WTC11 (cell line): Measurements from ENCODE around the gene PLA2G4A.

Source experiments
- ATF2 ChIP-seq: sonication (generic); formaldehyde crosslinking; IDR thresholded peaks from 2 replicates; pipeline ENCODE4 v1.8.1; 2022; ENCODE audit warnings: low read depth, missing genetic modification reagents, borderline replicate concordance
- CREM ChIP-seq: sonication (generic); formaldehyde crosslinking; IDR thresholded peaks from 2 replicates; pipeline ENCODE4 v1.8.1; 2022; ENCODE audit warnings: mild to moderate bottlenecking, missing genetic modification reagents, moderate library complexity
- TEAD1 ChIP-seq: sonication (generic); formaldehyde crosslinking; IDR thresholded peaks from 2 replicates; pipeline ENCODE4 v1.8.0; 2022; ENCODE audit warnings: mild to moderate bottlenecking, missing genetic modification reagents
- USF2 ChIP-seq: sonication (generic); formaldehyde crosslinking; IDR thresholded peaks from 2 replicates; pipeline ENCODE4 v1.8.1; 2023; ENCODE audit warnings: mild to moderate bottlenecking, missing genetic modification reagents, moderate library complexity
- TF ChIP-seq, protein P1 (sequence below): fragments of 200-600 bp; IDR thresholded peaks from 2 replicates; pipeline ENCODE4 v1.8.0; 2022; ENCODE audit warnings: antibody characterized with exemption

DNA sequence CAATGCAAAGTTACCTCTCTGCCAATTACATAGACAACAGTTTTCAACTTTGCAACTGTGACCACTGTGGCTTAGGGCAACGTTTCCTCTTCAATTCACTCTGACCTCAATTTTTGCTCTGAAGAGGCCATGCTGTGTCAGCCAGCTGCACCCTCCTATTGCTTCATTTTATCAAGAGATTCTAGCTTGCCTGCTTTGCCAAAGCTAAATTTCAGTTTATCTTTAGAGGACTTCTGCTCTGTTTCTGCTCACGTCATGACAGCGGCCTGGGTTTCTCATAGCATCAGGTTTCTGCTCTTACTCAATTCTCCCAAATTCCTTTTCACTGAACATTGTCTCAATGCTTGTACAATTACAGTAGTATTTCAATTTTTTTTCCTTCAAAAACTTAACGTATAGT lies 154.6 kb downstream of the PLA2G4A start:
- TF ChIP-seq, protein P1, sequence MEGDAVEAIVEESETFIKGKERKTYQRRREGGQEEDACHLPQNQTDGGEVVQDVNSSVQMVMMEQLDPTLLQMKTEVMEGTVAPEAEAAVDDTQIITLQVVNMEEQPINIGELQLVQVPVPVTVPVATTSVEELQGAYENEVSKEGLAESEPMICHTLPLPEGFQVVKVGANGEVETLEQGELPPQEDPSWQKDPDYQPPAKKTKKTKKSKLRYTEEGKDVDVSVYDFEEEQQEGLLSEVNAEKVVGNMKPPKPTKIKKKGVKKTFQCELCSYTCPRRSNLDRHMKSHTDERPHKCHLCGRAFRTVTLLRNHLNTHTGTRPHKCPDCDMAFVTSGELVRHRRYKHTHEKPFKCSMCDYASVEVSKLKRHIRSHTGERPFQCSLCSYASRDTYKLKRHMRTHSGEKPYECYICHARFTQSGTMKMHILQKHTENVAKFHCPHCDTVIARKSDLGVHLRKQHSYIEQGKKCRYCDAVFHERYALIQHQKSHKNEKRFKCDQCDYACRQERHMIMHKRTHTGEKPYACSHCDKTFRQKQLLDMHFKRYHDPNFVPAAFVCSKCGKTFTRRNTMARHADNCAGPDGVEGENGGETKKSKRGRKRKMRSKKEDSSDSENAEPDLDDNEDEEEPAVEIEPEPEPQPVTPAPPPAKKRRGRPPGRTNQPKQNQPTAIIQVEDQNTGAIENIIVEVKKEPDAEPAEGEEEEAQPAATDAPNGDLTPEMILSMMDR, result no peak
- TF ChIP-seq ATF2 (no peak), TEAD1 (CRISPR knock-in tag) (no peak), USF2 (CRISPR knock-in tag) (no peak), CREM (CRISPR knock-in tag) (no peak)
